ENCODE data around the gene VAMP1.
"Not testable (repeated sequence)": the region's sequence is repeated elsewhere in the genome, so short reads cannot be mapped to it uniquely, and the experiment has no call there.

Gene VAMP1

GRCh38 chr12:6469092-6469491, 1.4 kb downstream of the VAMP1 start:
- no peak for DNase-seq

DNA sequence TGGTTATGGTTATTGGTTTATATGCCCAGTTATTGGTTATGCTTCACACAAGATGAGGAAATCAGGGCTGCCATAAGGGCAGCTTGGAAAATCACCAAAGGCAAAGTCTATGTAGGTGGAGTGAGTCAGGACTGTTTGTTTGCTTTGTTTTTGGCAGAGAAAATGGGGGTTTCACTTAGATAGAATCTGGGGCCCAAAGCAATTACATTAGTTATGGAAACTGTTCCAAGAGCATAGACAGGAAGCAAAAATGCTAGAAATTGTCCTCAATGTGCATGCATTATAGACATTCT, 2.2 kb downstream of the VAMP1 start:
- DNase-seq, result peak; percentile 28 to 58 (median 42)

GRCh38 chr12:6467571-6468282, 2.8 kb downstream of the VAMP1 start:
- not testable (repeated sequence) for DNase-seq

- peak in 1 of 3 donors; percentile 21 for DNase-seq
Observed at GRCh38 chr12:6466751-6467150, 3.7 kb downstream of the VAMP1 start.

DNA sequence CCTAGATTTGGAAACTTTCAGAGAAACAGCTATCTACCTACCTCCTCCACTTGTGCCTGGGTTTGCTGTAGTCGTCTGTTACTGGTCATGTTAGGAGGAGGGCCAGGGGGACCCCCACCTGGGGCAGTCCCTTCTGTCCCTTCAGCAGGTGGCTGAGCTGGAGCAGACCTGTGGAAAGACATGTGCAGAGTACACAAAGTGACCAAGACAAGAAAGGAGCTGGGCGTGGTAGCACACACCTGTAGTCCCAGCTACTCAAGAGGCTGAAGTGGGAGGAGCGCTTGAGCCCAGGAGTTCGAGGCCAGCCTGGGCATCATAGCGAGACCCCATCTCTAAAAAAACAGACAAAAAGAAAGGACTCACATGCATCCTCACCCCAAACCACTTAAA, 4.3 kb downstream of the VAMP1 start:
- DNase-seq, result no peak

- peak; percentile 81 to 84 (median 83) for DNase-seq
Observed at GRCh38 chr12:6465467-6466183, 4.9 kb downstream of the VAMP1 start.

GRCh38 chr12:6464531-6464930, 5.9 kb downstream of the VAMP1 start:
- DNase-seq, result no peak

DNA sequence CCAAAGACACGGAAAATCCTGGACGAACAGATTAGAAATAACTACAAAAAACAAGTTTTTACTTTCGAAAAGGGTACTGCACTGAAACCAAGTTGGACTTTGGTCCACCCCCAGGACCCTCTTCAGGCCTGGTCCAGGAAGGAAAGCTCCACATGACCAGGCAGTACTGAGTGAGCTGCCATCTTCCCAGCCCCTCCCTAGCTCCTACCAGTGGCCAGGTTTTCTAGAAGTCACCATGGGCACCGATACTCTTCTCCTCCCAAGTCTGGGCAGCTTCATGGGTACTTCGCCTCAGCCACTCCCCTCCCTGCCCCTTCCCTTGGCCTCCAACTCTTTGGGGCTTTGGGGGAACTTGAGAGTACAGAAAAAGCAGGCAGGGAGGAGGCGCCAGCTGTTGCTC, 6.6 kb downstream of the VAMP1 start:
- no peak for DNase-seq

GRCh38 chr12:6463216-6463615, 7.3 kb downstream of the VAMP1 start:
- no peak for DNase-seq

DNA sequence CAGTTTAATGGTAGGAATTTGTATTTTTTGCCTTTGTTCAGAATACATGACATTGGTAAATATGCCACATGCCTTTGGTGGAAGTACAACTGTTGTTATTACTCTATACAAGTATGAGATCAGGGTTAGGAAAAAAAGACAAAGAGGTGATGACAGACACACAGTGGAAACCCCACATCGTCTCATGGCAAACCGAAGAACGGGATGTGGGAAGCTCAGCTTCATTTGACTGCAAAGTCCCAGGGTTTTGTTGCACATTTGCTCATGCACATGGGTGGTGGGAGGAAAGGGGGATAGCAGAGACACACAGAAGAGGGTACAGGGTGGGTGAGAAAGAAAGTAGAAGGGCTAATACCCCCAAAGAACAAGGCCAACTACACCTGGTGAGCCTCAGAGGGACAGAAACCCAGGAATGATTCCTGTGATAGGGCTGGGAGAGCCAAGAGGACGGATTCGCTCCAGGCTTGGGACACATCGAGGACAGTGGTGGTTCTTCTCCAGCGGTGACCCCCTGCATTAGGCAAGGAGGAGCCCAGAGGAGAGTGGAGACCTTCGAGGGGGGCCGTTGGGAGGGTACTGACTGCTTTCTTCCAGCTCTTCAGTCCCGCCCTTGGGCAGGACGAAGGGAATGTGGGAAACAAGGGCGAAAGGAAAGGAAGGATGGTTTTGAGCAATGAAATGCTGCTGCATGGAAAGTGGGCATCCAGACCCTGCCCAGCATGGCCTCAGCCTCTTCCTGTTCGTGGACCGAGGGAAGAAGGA, 8.1 kb downstream of the VAMP1 start:
- DNase-seq, result peak; percentile 83 to 93 (median 89)

GRCh38 chr12:6461401-6462233, 8.9 kb downstream of the VAMP1 start:
- DNase-seq, result peak; percentile 82 to 89 (median 85)

- peak in 2 of 3 donors; percentile 28 to 55 for DNase-seq
Observed at GRCh38 chr12:6460751-6461371, 9.6 kb downstream of the VAMP1 start.

DNA sequence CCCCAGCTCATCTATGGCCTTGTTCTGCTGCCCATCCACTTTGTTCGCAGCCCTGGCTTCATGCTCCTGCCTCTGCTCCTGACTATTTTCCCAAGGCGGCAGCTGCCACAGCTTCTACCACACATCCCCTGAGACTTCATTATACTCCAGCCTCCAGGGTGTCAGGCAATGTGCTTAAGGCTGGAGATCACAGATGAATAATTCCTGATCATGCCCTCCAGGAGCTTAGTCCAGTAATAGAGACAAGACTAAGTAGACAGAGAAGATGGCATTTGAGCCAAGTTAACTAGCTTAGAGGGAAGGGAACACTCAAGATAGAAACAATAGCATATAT, 11.5 kb downstream of the VAMP1 start:
- no peak for DNase-seq

DNA sequence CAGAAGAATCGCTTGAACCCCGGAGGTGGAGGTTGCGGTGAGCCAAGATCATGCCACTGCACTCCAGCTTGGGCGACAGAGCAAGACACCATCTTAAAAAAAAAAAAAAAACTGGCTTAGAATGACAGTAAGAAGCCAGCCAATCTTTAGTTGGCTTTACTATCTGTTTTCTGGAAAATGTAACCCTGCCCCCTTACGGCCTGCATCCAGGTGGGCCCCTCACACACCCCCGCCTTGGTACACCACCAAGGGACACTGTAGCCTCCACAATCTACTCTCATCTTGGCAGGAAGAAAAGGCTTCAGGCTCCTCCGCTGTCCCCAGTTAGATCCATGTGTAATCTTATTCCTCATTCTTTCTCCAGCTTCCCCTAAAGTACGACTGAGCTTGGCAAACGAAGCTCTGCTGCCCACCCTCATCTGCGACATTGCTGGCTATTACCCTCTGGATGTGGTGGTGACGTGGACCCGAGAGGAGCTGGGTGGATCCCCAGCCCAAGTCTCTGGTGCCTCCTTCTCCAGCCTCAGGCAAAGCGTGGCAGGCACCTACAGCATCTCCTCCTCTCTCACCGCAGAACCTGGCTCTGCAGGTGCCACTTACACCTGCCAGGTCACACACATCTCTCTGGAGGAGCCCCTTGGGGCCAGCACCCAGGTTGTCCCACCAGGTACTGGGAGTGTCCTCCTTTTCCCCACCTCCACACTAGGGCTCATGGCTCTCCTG, 12.0 kb downstream of the VAMP1 start:
- no peak for DNase-seq

- DNase-seq, result no peak
Observed at GRCh38 chr12:6457220-6457945, 13.1 kb downstream of the VAMP1 start.

DNA sequence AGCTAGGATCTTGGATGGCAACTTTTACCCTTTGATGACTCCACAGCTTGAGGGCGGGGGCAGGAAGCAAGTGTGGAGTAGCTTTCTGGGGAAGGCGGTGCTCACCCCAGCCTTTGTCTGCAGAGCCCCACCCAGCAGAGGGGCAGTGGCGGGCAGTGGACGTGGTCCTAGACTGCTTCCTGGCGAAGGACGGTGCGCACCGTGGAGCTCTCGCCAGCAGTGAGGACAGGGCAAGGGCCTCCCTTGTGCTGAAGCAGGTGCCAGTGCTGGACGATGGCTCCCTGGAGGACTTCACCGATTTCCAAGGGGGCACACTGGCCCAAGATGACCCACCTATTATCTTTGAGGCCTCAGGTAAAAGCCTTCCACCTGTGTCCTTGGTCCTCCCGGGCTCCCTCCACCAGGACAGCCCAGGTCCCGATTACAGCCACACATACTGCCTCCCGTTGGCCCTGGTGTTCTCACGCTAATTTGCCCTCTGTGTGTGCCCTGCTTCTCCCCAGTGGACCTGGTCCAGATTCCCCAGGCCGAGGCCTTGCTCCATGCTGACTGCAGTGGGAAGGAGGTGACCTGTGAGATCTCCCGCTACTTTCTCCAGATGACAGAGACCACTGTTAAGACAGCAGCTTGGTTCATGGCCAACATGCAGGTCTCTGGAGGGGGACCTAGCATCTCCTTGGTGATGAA, 17.4 kb downstream of the VAMP1 start:
- peak; percentile 56 to 76 (median 58) for DNase-seq

GRCh38 chr12:6452245-6452943, 18.1 kb downstream of the VAMP1 start:
- DNase-seq, result peak; percentile 24 to 57 (median 41)

GRCh38 chr12:6451348-6452244, 18.9 kb downstream of the VAMP1 start, which contains the start of gene TAPBPL:
TAPBPL (plus strand) TSS chr12:6452042; CDS start chr12:6452249, 207 bp downstream.
- peak; percentile 90 to 93 (median 92) for DNase-seq

Measured in suppressor macrophage treated with lipopolysaccharide for 1 hour (primary cell).